Mononuclear cell (primary cell): ENCODE data around the gene WBP1L. TPM values are rescaled to one million over a fixed set of nuclear protein-coding genes. Genes with fewer than 3 reads are reported as not detected.

Experiments
- H3K27me3 ChIP-seq: 2 replicates; pipeline ENCODE4 v1.6.0; 2011; ENCODE audit warnings: low read length, control low read depth; ENCODE audit not compliant: insufficient read depth
- H3K4me1 ChIP-seq: 2 replicates; pipeline ENCODE4 v1.5.1; 2011; ENCODE audit warnings: mild to moderate bottlenecking, low read length, control low read depth; ENCODE audit not compliant: insufficient read depth
- H3K4me3 ChIP-seq: 2 replicates; pipeline ENCODE4 v1.5.1; 2011; ENCODE audit warnings: mild to moderate bottlenecking, low read length, moderate library complexity
- H3K9me3 ChIP-seq: 2 replicates; pipeline ENCODE4 v1.5.1; 2011; ENCODE audit warnings: low read depth, mild to moderate bottlenecking, control low read depth, low read length
- total RNA-seq: library from RNA; depleted of rRNA; stranded (reverse); fragments of >200 nt; gene quantifications from one replicate; pipeline ENCODE4 v1.2.3, GENCODE V29; 2012

The WBP1L gene
- total RNA-seq, 1 donor, result 6.7 TPM

DNA sequence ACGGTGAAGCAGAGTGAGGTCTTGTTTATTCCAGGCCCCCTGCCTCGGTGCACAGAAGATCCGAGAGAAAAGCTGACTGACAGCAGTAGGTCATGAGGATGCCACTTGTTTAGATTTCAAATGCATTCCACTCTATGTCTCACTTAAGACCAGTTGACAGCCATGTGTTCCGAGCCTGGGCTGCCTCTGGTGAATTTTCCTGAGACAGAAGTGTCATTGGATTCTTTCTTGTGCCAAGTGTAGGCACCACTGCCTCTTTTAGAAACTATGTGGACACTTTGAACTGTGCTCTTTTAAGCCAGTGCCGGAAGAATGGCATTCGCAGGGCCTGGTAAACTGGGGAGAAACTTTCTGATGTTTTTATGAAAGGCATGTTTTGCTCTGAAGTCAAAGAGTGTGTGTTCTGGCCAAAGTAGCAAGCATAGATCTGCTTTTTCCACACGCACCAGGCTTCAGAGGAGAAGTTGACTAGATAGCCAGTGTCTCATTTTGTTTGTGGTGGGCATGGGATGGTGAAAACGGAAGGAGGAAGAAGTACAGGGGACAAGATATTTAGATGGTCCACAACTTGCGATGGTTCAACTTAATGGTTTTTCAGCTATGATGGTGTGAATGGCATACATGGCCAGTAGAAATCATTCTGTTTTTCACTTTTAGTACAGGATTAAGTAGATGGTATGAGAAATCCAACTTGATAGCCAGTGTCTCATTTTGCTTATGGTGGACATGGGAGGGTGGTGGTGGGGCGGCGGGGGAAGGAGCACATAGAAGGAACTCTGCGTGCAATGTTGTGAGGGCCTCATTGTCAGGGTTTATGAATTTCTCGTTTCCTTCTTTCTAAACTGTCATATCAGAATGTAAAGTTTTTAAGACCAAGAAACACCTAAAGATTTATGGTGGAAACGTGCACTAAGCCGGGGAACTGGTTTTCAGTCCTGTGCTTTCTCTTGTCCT, 52.0 kb downstream of the WBP1L start:
- Histone ChIP-seq H3K9me3 (no peaks in the 10 kb centered on the region), H3K4me3 (no peak overlapping the region), H3K4me1 (peaks cover 51% of the 10 kb centered on the region), H3K27me3 (no peaks in the 10 kb centered on the region)

- Histone ChIP-seq H3K9me3 (no peaks in the 10 kb centered on the region), H3K27me3 (no peaks in the 10 kb centered on the region), H3K4me1 (peaks cover 58% of the 10 kb centered on the region), H3K4me3 (no peak overlapping the region)
Observed at GRCh38 chr10:102796407-102797176, 52.8 kb downstream of the WBP1L start.

GRCh38 chr10:102799691-102800471, 56.1 kb downstream of the WBP1L start:
- peaks cover 59% of the 10 kb centered on the region for H3K4me1 ChIP-seq
- no peaks in the 10 kb centered on the region for H3K9me3 ChIP-seq
- no peak overlapping the region for H3K4me3 ChIP-seq
- H3K27me3 ChIP-seq, result no peaks in the 10 kb centered on the region

DNA sequence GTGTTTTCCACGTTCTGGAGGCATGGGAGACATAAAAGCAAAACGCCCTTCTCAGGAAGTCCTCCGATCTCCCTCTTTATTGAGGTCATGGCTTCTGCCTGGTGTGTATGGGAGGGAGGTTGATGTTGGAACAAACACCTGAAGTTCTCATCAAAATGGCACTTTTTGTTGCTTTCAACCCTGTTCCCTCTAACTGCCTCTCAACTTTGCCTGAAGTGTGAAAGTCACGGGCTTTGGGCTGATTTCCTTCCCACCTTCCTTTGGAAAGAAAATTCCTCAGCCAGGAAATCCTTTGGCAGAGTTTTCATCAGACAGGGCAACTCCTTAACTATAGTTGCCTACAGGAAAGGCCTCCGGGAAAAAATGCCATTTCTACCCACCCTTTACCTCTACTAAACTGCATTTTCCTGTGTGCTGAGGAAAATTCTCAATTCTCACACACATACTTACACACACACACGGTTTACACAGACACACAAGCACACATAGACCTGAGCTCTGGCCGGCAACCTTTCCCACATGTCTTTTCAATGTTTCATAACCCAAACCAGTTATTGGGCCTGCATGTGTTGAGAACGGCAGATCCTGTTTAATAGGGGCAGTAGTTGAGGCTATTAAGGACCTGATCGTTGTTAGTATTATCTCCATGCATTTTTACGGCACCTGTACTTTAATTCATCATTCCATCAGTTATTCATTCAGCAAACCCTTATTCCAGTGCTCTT, 57.0 kb downstream of the WBP1L start:
- no peak overlapping the region for H3K4me3 ChIP-seq
- peaks cover 50% of the 10 kb centered on the region for H3K4me1 ChIP-seq
- no peaks in the 10 kb centered on the region for H3K9me3 ChIP-seq
- H3K27me3 ChIP-seq, result no peaks in the 10 kb centered on the region

- no peaks in the 10 kb centered on the region for H3K9me3 ChIP-seq
- no peak overlapping the region for H3K4me3 ChIP-seq
- no peaks in the 10 kb centered on the region for H3K27me3 ChIP-seq
- H3K4me1 ChIP-seq, result peaks cover 42% of the 10 kb centered on the region
Observed at GRCh38 chr10:102801496-102801895, 57.7 kb downstream of the WBP1L start.

- H3K4me1 ChIP-seq, result peaks cover 38% of the 10 kb centered on the region
- no peaks in the 10 kb centered on the region for H3K9me3 ChIP-seq
- no peaks in the 10 kb centered on the region for H3K27me3 ChIP-seq
- H3K4me3 ChIP-seq, result no peak overlapping the region
Observed at GRCh38 chr10:102801978-102802377, 58.2 kb downstream of the WBP1L start.

GRCh38 chr10:102802920-102803534, 59.3 kb downstream of the WBP1L start:
- no peaks in the 10 kb centered on the region for H3K9me3 ChIP-seq
- no peaks in the 10 kb centered on the region for H3K27me3 ChIP-seq
- H3K4me1 ChIP-seq, result peaks cover 27% of the 10 kb centered on the region
- no peak overlapping the region for H3K4me3 ChIP-seq

DNA sequence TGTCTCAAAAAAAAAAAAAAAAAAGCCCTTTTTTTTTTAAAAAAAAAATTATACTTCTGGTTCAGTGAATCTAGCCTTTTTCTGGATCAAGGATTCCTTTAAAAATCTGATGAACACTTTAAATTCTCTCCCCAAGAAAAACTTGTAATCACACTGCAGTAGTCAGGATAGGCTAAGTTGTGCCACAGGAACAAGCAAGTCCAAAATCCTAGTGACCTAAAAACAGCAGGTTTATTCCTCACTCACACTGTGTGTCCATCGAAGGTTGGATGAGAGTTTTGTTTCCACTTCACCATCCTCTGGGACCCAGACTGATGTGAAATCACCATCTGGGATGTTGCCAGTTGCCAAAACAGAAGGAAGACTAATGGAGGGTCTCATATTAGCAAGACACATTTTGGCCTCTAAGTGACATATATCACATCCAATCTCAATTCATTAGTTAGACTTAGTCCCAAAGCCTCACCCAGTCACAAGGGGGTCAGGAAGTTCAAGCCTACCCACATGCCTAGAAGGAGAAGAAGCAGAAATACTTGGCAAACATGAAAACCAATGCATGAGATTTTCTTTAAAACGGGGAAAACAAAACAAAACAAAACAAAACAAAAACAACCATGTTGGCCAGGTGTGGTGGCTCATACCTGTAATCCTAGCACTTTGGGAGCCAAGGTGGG, 60.8 kb downstream of the WBP1L start:
- H3K4me3 ChIP-seq, result no peak overlapping the region
- H3K27me3 ChIP-seq, result no peaks in the 10 kb centered on the region
- H3K9me3 ChIP-seq, result no peaks in the 10 kb centered on the region
- H3K4me1 ChIP-seq, result peaks cover 26% of the 10 kb centered on the region

DNA sequence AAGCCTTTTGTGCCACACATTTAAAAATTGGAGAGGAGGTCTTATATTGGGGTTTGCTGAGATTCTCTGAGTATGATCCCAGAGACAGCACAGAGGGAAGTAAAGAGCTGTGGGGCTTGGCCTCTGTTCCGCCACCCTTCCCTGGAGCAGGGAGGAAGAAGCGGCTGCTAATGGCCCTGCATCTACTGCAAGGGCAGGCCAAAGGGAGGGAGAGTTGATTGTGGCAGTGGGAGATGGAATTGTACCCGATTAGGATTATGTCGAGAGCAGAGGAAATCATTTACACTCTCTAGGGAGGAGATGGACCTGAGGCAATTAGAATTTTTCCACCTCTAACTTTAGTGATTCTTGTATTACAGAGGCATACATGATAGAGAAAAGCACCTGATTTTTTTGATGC, 64.6 kb downstream of the WBP1L start:
- Histone ChIP-seq H3K4me3 (no peak overlapping the region), H3K9me3 (no peaks in the 10 kb centered on the region), H3K4me1 (peaks cover 26% of the 10 kb centered on the region), H3K27me3 (no peaks in the 10 kb centered on the region)

- H3K27me3 ChIP-seq, result no peaks in the 10 kb centered on the region
- H3K9me3 ChIP-seq, result no peaks in the 10 kb centered on the region
- H3K4me3 ChIP-seq, result no peak overlapping the region
- H3K4me1 ChIP-seq, result peaks cover 51% of the 10 kb centered on the region
Observed at GRCh38 chr10:102811346-102811745, 67.6 kb downstream of the WBP1L start.

DNA sequence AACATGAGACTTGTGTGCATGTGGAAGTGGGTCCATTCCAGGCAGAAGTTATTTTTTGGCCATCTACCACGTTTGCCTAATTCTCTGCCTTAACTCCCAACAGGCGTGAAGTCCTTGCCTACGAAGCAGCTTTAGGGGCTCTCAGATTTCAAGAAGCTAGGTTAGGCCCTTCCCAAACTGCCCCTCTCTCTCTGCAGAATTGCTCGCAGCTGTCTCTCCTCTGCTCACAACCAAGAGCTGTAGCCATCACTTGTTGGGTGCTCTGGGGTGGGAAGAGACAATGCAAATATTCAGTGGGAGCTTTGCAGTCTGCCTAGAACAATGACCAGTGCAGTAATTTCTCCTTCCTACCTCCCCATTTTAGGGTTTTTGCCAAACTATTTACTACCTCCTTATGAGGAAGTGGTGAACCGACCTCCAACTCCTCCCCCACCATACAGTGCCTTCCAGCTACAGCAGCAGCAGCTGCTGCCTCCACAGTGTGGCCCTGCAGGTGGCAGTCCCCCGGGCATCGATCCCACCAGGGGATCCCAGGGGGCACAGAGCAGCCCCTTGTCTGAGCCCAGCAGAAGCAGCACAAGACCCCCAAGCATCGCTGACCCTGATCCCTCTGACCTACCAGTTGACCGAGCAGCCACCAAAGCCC, 68.6 kb downstream of the WBP1L start:
- Histone ChIP-seq H3K9me3 (no peaks in the 10 kb centered on the region), H3K27me3 (no peaks in the 10 kb centered on the region), H3K4me1 (peaks cover 61% of the 10 kb centered on the region), H3K4me3 (no peak overlapping the region)

DNA sequence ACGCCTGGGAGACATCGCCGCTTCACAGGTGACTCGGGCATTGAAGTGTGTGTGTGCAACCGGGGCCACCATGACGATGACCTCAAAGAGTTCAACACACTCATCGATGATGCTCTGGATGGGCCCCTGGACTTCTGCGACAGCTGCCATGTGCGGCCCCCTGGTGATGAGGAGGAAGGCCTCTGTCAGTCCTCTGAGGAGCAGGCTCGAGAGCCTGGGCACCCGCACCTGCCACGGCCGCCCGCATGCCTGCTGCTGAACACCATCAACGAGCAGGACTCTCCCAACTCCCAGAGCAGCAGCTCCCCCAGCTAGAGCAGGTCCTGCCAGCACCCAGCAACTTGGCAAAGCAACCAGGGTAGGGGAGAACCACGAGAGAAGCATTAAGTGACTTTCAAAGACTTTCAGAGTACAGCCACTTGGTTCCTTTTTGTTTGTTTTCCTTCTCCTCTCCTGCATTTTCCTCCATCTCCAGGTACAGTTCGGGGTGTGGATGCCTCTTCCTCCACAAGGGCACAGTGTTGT, 69.3 kb downstream of the WBP1L start:
- H3K9me3 ChIP-seq, result no peaks in the 10 kb centered on the region
- H3K4me1 ChIP-seq, result peaks cover 69% of the 10 kb centered on the region
- H3K4me3 ChIP-seq, result no peak overlapping the region
- no peaks in the 10 kb centered on the region for H3K27me3 ChIP-seq
